Erythroblast (primary cell): ENCODE measurements around the gene ANKEF1.

Experiments used
- GATA1 ChIP-seq: IDR thresholded peaks from 2 replicates; pipeline ENCODE4 v1.6.1; 2011; ENCODE audit warnings: low read depth, mild to moderate bottlenecking, control low read depth, low read length, moderate library complexity
- POLR2A ChIP-seq: IDR thresholded peaks from 2 replicates; pipeline ENCODE4 v1.6.1; 2011; ENCODE audit warnings: mild to moderate bottlenecking, low read length

DNA sequence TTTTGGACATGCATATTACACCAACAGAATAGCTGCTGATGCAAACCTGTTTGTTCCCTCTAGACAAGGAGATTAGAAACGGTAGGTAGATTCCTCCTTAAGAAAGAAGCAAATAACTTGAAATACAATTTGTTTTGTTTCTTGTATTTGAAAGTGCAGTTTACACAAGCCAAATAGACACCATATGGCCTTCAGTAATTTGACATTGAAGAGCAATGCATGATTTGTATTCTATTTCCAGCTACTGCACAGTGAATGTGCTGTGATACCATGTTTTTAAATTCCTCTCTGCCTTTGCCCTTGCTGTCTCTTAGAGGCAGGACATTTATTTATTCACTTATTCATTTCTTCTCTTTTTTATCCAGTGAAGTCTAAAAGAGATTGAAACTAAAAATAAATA, 31.9 kb upstream of the ANKEF1 start:
- TF ChIP-seq POLR2A (no peak), GATA1 (no peak)
